ENCODE data around the gene DGKZ.

DNA sequence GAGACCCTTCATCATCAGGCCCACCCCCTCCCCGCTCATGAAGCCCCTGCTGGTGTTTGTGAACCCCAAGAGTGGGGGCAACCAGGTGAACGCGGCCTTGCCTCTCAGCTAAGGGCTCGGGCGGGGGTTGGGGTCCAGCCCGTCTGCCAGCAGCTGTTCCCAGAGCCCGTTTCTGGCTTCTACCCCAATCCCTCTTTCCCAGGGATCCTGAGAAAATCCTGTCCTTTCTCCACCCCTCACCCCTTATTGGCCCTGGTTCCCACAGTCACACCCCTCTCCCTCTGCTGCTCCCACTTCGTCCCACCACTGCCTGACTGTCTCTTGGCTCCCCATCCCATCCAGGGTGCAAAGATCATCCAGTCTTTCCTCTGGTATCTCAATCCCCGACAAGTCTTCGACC is 24.8 kb downstream of the DGKZ start:
- no peak for TF ChIP-seq POLR2A (IDR thresholded peaks at IDR 0.05)
- TF ChIP-seq, protein P1, sequence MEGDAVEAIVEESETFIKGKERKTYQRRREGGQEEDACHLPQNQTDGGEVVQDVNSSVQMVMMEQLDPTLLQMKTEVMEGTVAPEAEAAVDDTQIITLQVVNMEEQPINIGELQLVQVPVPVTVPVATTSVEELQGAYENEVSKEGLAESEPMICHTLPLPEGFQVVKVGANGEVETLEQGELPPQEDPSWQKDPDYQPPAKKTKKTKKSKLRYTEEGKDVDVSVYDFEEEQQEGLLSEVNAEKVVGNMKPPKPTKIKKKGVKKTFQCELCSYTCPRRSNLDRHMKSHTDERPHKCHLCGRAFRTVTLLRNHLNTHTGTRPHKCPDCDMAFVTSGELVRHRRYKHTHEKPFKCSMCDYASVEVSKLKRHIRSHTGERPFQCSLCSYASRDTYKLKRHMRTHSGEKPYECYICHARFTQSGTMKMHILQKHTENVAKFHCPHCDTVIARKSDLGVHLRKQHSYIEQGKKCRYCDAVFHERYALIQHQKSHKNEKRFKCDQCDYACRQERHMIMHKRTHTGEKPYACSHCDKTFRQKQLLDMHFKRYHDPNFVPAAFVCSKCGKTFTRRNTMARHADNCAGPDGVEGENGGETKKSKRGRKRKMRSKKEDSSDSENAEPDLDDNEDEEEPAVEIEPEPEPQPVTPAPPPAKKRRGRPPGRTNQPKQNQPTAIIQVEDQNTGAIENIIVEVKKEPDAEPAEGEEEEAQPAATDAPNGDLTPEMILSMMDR (IDR thresholded peaks at IDR 0.05), result no peak

All from vagina (tissue), 2 donors.